NOMO-1 treated with dmso at 0.1 percent for 144 hours (cell line): ENCODE data around the gene GPR61.

ENCODE experiments used
- DNase-seq: peaks from one replicate; lab custom pipeline; 2025; ENCODE audit not compliant: unreplicated experiment; lab: John Stamatoyannopoulos, UW

GPR61 gene

GRCh38 chr1:109535481-109535880, 4.2 kb upstream of the GPR61 start:
- DNase-seq: no peak

- DNase-seq: no peak
These were observed 3.6 kb upstream of the GPR61 start for GRCh38 chr1:109535971-109536491.

- DNase-seq: no peak
These were observed 2.1 kb upstream of the GPR61 start for GRCh38 chr1:109537450-109538178.

- no peak for DNase-seq
These were observed 681 bp upstream of the GPR61 start for GRCh38 chr1:109538827-109539555.

GRCh38 chr1:109541102-109541501, 1.4 kb downstream of the GPR61 start:
- DNase-seq: no peak

GRCh38 chr1:109542657-109543056, 3.0 kb downstream of the GPR61 start:
- DNase-seq: no peak

GRCh38 chr1:109543283-109543987, 3.8 kb downstream of the GPR61 start:
- no peak for DNase-seq

- DNase-seq: no peak
These were observed 4.5 kb downstream of the GPR61 start for GRCh38 chr1:109543988-109544735.

- peak; percentile 87 for DNase-seq
These were observed 6.8 kb downstream of the GPR61 start for GRCh38 chr1:109546311-109547109.

- peak; percentile 31 for DNase-seq
These were observed 8.0 kb downstream of the GPR61 start for GRCh38 chr1:109547463-109548320.

GRCh38 chr1:109548321-109549267, 8.9 kb downstream of the GPR61 start, which contains the start of gene GNAI3:
GNAI3 (plus strand) TSS chr1:109548615; CDS start chr1:109548721, 106 bp downstream.
- DNase-seq: peak; percentile 95

- DNase-seq: no peak
These were observed 16.9 kb downstream of the GPR61 start for GRCh38 chr1:109556563-109556962.

GRCh38 chr1:109557520-109557919, 17.8 kb downstream of the GPR61 start:
- DNase-seq: no peak

- no peak for DNase-seq
These were observed 20.3 kb downstream of the GPR61 start for GRCh38 chr1:109559995-109560394.

GRCh38 chr1:109564194-109564878, 24.7 kb downstream of the GPR61 start:
- no peak for DNase-seq

- DNase-seq: no peak
These were observed 25.6 kb downstream of the GPR61 start for GRCh38 chr1:109565241-109565640.

GRCh38 chr1:109566982-109567381, 27.3 kb downstream of the GPR61 start:
- no peak for DNase-seq
